GM19351 (cell line): ENCODE measurements around the gene MIB2.

Source experiments
- ATAC-seq: cut with Tn5 transposase; IDR thresholded peaks from one replicate; pipeline ENCODE4 v1.9.1; 2021; ENCODE audit warnings: mild to moderate bottlenecking, moderate library complexity; ENCODE audit not compliant: unreplicated experiment

Gene MIB2

GRCh38 chr1:1677718-1678580 is 62.6 kb downstream of the MIB2 start:
- peak; percentile 61 for ATAC-seq

GRCh38 chr1:1678581-1679380 is 63.5 kb downstream of the MIB2 start:
- peak; percentile 35 for ATAC-seq
